PFSK-1 (cell line): ENCODE results near the gene OTC.

ENCODE experiments used
- POLR2AphosphoS5 ChIP-seq: IDR thresholded peaks from 2 replicates; pipeline ENCODE4 v1.6.1; 2012; ENCODE audit warnings: low read depth, mild to moderate bottlenecking, control low read depth, low read length, moderate library complexity
- REST ChIP-seq, 2 experiments: IDR thresholded peaks; 2 replicates each; pipeline versions ENCODE4 v1.6.1 to v1.8.0; 2011 to 2012; ENCODE audit warnings: low read depth in 2 of 2, low read length in 2 of 2, control low read depth in 1 of 2, inconsistent platforms in 1 of 2, mild to moderate bottlenecking in 1 of 2, moderate library complexity in 1 of 2; ENCODE audit not compliant: insufficient read depth in 1 of 2
- SIN3A ChIP-seq: IDR thresholded peaks from 2 replicates; pipeline ENCODE4 v1.6.1; 2012; ENCODE audit warnings: mild to moderate bottlenecking, low read length, moderate library complexity, borderline replicate concordance; ENCODE audit not compliant: insufficient read depth
- TAF1 ChIP-seq: IDR thresholded peaks from 2 replicates; pipeline ENCODE4 v1.6.1; 2012; ENCODE audit warnings: low read length, control low read depth, borderline replicate concordance; ENCODE audit not compliant: insufficient read depth

GRCh38 chrX:38407126-38407525 lies 54.7 kb downstream of the OTC start:
- TF ChIP-seq SIN3A (no peak), POLR2AphosphoS5 (no peak), TAF1 (no peak), REST (IDR thresholded peaks at IDR 0.05; ENCODE audit: insufficient read depth in 1 of 2, low read depth in 2 of 2, low read length in 2 of 2) (no peak)
